NCI-H1694 (cell line): ENCODE measurements around the gene DCAF12L1.

Source experiments
- DNase-seq: peaks from one replicate; lab custom pipeline; 2025; lab: John Stamatoyannopoulos, UW

DCAF12L1 gene

DNA sequence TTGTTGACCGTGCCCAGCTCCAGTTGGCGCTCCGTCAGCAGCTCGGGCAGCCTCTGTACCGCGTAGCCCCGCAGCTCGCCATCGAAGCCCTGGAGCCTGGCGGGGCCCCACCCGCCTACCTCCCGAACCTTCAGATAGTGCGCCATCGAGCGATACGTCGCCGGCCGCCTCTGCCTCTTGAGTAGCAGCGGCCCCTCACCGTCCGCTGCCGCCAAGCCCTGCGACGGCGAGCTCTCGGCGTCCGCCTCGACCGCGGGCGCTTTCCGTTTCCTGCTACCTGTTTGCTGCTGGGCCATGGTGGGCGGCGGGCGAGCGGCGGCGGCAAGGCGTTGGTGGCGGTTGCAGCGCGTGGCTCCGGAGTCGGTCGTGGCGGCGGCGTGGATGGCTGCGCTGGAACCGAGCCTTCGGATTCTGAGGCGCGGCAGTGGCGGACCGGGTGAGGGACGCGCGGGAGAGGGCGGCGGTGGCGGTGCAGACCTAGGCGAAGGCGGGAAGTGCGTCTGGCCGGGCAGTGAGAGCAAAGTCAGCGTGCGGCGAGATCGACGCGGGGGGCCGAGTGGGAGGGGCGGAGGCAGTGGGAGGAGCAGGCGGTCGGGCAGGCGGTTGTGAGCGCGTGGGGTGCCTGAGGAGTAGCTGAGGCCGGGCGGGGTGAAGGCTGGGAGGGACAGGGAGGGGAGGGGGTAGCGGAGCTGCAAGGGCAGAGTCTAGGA lies at the start of gene DCAF12L1:
Gene DCAF12L1 (minus strand): TSS at position 502 of the 710 bp plus-strand sequence. CDS start 206 bp downstream, at position 296.
- no peak for DNase-seq

DNA sequence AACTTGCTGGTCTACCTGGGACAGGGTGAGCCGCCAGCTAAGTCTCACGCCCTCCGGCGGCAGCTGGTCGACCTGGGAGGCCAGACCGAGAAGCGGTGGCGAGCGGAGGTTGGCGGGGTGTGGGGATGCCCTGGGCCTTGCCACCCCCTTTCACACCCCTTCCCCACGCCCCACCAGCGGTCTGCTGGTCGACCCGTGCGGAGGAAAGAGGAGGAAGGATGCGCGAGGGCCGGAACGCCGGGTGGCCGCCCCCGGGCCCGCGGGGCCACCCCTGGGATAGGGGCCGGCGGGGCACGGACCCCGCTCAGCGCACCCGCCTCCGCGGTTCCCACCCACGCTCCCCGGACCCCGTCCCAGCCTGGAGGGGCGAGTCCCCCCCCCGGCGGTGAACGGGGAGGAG lies 28.3 kb upstream of the DCAF12L1 start:
- no peak for DNase-seq

GRCh38 chrX:126575911-126576310 lies 23.3 kb upstream of the DCAF12L1 start:
- DNase-seq: no peak

DNA sequence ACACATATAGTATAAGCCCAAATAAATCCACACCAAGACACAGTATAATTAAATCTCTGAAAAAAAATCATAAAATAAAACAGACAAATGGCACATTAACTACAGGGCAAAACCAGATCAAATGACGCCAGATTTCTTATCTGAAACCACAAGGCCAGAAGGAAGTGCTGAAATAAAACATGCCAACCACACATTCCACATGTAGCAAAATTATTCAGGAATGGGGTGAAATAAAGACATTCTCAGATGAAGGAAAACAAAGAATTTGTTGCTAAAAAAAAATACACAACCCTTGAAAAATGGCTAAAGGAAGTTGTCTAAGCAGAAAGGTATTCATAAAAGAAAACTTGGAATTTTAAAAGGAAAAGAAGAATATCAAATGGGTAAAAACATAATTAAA lies 4.5 kb upstream of the DCAF12L1 start:
- no peak for DNase-seq

GRCh38 chrX:126551725-126552312 lies 795 bp downstream of the DCAF12L1 start:
- no peak for DNase-seq

GRCh38 chrX:126551306-126551705 lies 1.3 kb downstream of the DCAF12L1 start:
- DNase-seq: no peak

DNA sequence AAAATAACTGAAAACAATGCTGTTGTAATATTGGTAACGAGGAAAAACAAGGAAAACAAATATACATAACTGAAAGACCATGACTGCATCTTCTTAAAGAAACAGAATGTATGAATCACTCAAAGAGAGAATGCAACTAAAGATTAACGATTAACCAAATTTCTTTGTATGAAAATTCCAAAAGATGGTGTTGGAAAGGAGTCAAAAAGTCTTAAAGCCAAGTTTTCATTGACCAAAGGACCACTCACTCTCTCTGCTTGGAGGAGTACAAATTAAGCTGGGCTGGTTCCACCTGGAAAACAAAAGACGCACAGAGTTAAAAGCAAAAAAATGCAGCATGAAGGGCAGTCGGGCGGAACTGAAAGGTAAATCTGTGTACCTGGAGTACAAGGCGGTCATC lies 1.8 kb downstream of the DCAF12L1 start:
- DNase-seq: no peak

DNA sequence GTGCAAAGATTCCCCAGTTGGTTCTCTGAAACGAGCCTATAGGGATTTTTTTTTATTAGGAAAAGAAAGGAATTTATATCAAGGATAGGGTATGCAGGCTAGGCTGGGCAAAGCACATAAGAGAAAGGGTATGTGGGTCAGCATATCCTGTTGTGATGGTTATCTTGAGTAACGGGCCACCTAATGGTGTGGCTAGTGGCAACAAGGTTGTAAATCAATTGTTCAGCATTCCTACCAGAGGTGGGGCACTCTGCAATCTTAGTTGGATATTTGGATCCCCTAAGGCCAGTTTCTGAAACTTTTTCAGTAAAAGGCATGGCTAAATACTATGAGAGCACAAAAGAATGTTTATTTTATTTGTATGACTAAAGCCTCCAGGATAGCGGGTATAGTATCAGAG lies 42.7 kb downstream of the DCAF12L1 start:
- no peak for DNase-seq
